DMS114 treated with DMSO at 0.1 percent for 48 hours (cell line): ENCODE measurements around the gene NDUFAF4.

Experiments used
- DNase-seq: peaks from one replicate; lab custom pipeline; 2025; ENCODE audit not compliant: unreplicated experiment; lab: John Stamatoyannopoulos, UW

The NDUFAF4 gene

GRCh38 chr6:96897396-96898240, at the start of gene NDUFAF4:
NDUFAF4 (minus strand) TSS chr6:96897891; CDS start chr6:96897801, 90 bp downstream.
- DNase-seq: peak; percentile 86

DNA sequence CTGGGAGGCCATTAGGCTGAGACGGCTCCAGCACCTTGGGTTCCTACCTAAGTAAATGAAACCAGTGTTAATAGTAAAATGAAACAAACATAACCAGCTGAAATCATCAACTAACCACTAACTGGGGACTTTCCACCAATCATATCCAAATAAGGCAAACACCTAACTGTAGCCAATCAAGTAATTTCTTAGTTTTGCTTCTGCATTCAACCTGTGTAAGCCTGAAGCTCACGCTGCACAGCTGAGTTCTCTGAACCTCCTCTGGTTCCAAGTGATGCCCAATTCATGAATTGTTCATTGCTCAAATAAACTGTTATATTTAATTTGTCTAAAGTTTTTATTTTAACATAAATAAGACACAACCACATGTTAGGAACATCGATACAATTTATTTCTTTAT, 49.4 kb upstream of the NDUFAF4 start:
- DNase-seq: no peak

- DNase-seq: no peak
Observed at GRCh38 chr6:96943555-96944215, 46.0 kb upstream of the NDUFAF4 start.

- no peak for DNase-seq
Observed at GRCh38 chr6:96942676-96943075, 45.0 kb upstream of the NDUFAF4 start.

- no peak for DNase-seq
Observed at GRCh38 chr6:96940322-96940721, 42.6 kb upstream of the NDUFAF4 start.

DNA sequence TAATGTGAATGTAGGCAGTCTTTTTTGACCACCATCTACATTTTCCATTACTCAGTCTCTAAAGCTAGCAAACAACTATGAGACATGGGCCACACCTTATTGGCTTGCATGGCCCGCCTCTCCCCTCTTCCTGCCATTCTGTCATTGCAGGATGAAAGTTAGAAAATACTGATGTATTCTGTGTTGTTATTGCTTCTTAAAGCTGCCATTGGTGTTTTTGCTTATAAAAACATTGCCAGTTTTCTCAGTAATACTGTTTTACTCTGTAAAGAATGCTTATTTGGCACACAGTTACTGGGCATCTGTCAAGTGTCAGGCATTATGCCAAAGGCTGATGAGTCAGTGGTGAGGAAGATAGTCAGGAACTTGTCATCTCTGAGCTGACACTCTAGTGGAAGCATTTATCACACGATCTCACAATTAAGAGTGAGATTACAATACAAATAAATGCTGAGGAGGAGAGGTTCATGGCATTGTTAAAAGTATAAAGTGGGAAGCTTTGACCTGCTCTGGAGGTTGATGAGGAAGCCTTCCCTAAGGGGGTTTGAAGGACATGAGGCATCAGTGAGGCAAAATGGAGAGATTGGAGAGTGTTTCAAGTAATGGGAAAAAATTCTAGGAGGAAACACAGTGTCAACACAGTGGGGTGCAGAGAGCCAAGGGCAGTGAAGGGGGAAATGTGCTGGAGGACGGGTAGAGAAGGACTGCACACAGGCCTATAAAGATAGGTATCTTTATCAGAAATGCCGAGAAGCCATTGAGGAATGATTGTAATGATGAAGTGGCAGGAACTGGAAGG, 41.5 kb upstream of the NDUFAF4 start:
- no peak for DNase-seq

DNA sequence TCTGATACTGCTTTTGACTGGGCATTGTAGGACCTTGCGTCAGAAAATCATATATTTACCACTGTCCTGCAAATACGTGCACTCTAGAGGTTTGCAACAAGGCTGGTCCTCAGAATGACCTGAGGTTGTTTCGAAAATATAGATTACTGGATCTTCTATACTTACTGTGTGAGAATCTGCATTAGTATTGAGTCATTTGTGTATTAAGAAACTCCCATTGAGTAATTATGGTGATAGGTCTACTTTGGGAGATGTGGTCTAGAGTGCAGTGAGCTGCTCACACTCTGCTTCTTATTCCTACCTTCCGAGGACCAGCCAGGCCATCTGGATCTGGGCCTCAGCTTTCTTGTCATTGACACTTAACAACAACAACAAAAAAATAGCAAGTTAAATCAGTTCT, 36.4 kb upstream of the NDUFAF4 start:
- DNase-seq: no peak

DNA sequence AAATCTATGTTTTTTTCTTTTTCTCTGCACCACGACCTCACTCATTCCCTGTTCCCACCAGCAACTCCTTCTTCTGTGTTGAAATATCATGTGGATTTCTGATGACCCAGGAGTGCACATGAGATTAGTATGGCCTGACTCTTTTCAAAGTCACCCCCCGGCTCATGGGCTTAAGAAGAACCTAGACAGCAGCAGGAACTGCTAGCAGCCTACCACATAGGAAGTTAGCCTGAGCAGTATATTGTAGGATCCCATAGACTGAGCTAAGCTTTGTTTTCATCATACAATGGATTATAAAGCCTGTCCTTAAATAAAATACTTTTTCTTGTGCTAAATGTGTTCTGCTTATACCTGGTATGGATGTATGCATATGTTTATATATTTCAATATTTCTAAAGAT, 33.5 kb upstream of the NDUFAF4 start:
- no peak for DNase-seq

GRCh38 chr6:96929741-96930140, 32.0 kb upstream of the NDUFAF4 start:
- no peak for DNase-seq

- DNase-seq: no peak
Observed at GRCh38 chr6:96927660-96928059, 30.0 kb upstream of the NDUFAF4 start.

DNA sequence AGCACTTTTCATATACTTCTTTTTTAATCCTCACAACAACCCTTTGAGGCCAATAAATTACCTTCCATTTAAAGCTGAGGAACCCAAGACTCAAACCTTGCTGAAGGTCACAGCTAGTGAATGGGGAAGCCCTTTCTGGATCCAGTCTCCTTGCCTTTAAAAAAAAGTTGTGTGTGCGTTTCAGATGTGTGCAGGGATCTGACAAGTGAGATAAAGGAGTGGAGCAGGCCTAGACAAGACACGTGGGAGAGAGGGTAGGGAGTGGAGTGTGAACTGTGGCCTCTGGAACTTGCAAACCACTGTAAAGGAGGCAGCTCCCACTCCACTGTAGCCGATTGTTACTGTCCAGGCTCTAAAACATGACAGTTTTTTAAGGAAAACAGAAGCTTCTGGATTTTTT, 28.7 kb upstream of the NDUFAF4 start:
- DNase-seq: no peak

GRCh38 chr6:96925290-96925687, 27.6 kb upstream of the NDUFAF4 start:
- no peak for DNase-seq

DNA sequence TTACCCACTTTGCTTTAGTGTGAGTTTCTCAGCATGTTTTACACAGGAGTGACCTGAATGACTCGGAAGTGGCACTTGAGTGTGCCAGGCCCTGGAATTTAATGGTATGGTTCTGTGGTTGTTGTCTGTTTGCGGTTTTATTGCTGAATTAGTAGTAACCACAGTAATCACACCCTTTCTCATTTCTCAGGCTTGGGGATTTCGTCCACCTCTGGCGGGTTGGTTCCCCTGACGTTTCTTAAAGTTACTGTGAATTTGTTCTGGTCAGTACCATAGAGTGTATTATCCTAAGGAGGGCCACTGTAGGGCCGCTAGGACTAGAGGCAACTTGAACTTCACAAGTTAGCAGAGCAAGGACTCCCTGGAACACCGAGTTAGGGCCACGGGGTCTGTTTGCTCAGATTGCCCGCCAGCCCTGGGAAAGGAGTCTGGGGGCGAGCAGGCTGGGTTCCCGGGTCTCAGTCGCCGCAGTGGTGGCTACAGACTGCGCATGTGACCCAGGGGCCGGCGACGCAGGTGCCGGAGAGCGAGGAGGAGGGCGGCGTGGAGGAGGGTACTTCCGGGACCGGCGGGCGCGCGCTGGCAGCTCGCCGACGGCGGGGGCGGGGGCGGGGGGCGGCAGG, 26.3 kb upstream of the NDUFAF4 start:
- no peak for DNase-seq

GRCh38 chr6:96923400-96923799, 25.7 kb upstream of the NDUFAF4 start:
- DNase-seq: no peak

GRCh38 chr6:96917098-96917497, 19.4 kb upstream of the NDUFAF4 start:
- no peak for DNase-seq

- no peak for DNase-seq
Observed at GRCh38 chr6:96913621-96914020, 15.9 kb upstream of the NDUFAF4 start.

- no peak for DNase-seq
Observed at GRCh38 chr6:96911751-96912150, 14.1 kb upstream of the NDUFAF4 start.

- DNase-seq: no peak
Observed at GRCh38 chr6:96911171-96911570, 13.5 kb upstream of the NDUFAF4 start.

DNA sequence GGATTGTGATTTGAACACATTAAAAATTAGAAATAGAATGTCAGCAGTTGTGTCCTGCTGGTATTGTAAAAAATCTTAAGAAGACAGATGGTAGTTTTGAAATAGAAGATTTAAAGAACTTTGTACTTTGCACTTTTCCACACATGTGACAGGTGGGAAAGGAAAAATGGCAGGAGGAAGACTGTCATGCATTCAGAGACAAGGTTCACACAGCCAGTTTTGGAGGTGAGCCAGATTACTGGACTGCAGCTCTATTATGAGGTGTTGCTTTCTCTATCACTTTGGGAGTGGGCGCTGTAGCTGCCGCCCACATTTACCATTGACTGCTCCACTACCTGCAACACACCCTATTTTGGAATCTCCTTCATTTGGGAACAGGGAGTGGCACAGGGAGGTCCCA, 12.1 kb upstream of the NDUFAF4 start:
- no peak for DNase-seq

GRCh38 chr6:96907498-96907897, 9.8 kb upstream of the NDUFAF4 start:
- no peak for DNase-seq

GRCh38 chr6:96900873-96901272, 3.2 kb upstream of the NDUFAF4 start:
- no peak for DNase-seq
